Brain microvascular endothelial cell (primary cell): ENCODE data around the gene HSD17B1.

Experiments used
- DNase-seq: peaks from one replicate; pipeline ENCODE4 v3.0.0-alpha.2; 2020
- H3K27ac ChIP-seq: fragments of 250-450 bp; sonication (Bioruptor Pico); 2 replicates; pipeline ENCODE4 v1.5.1; 2020; ENCODE audit warnings: mild to moderate bottlenecking, moderate library complexity
- H3K27me3 ChIP-seq: fragments of 250-450 bp; sonication (Bioruptor Pico); replicated peaks from 2 replicates; pipeline ENCODE4 v1.5.1; 2020; ENCODE audit warnings: mild to moderate bottlenecking
- H3K36me3 ChIP-seq: fragments of 250-450 bp; sonication (Bioruptor Pico); replicated peaks from 2 replicates; pipeline ENCODE4 v1.5.1; 2020; ENCODE audit warnings: mild to moderate bottlenecking
- H3K4me3 ChIP-seq: 2 replicates; pipeline ENCODE4 v1.5.1; 2011; ENCODE audit warnings: low read depth, mild to moderate bottlenecking, control low read depth, low read length, moderate library complexity
- in situ Hi-C: cut with HindIII; loops from 2 replicates; pipeline ENCODE4 v1.10.0; 2017; ENCODE audit warnings: low sequenced_read_pairs, low pct_ligation_motif_present
- TF ChIP-seq, protein P1 (sequence below): IDR thresholded peaks from 2 replicates; pipeline ENCODE4 v1.5.1; 2011; ENCODE audit warnings: low read depth, mild to moderate bottlenecking, moderate library complexity, low read length, control low read depth, inconsistent platforms; ENCODE audit errors: missing control alignments

The HSD17B1 gene

DNA sequence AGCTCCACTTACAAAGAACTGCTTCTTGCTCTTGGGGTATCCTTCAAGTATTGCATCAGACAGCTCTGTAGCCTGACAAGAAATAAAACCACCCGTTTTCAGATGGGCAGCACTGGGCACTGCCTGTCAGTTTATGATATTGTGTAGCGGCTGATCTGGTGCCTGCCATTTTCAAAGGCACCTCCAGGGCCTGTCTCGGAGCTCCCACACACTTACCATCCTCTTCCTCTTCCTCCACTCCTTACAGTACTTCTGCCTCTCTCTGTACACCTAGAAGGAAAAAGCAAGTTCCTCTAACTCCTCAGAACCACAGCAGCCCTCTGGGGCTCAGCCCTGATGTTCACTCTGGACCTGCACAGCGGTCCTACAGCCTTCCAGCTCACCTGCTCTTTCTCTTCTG lies 20.4 kb downstream of the HSD17B1 start:
- in situ Hi-C loops, result no loop called here
- Histone ChIP-seq H3K27ac (no peak overlapping the region), H3K4me3 (no peak overlapping the region), H3K36me3 (peaks cover 49% of the 10 kb centered on the region), H3K27me3 (no peaks in the 10 kb centered on the region)
- DNase-seq, result no peak
- TF ChIP-seq, protein P1, sequence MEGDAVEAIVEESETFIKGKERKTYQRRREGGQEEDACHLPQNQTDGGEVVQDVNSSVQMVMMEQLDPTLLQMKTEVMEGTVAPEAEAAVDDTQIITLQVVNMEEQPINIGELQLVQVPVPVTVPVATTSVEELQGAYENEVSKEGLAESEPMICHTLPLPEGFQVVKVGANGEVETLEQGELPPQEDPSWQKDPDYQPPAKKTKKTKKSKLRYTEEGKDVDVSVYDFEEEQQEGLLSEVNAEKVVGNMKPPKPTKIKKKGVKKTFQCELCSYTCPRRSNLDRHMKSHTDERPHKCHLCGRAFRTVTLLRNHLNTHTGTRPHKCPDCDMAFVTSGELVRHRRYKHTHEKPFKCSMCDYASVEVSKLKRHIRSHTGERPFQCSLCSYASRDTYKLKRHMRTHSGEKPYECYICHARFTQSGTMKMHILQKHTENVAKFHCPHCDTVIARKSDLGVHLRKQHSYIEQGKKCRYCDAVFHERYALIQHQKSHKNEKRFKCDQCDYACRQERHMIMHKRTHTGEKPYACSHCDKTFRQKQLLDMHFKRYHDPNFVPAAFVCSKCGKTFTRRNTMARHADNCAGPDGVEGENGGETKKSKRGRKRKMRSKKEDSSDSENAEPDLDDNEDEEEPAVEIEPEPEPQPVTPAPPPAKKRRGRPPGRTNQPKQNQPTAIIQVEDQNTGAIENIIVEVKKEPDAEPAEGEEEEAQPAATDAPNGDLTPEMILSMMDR, result no peak

DNA sequence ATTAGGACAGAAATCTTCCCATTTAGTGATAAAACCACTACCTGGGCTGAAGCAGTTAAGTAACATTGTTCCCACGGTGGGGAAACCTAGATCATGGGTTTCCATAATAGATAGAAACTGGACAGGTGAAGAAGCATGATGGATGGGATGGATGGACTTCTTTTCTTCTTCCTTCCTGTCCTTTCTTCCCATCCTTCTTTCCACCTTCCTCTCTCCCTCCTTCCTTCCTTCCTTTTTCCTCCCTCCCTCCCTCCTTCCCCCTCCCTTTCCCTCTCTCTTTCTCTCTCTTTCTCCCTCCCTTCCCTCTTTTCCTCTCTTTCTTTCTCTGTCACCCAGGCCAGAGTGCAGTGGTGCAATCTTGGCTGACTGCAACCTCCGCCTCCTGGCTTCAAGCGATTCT lies 21.7 kb downstream of the HSD17B1 start:
- Histone ChIP-seq H3K4me3 (no peak overlapping the region), H3K27me3 (no peaks in the 10 kb centered on the region), H3K27ac (no peak overlapping the region), H3K36me3 (peaks cover 39% of the 10 kb centered on the region)
- in situ Hi-C loops, result no loop called here
- TF ChIP-seq, protein P1, result no peak
- DNase-seq, result no peak

DNA sequence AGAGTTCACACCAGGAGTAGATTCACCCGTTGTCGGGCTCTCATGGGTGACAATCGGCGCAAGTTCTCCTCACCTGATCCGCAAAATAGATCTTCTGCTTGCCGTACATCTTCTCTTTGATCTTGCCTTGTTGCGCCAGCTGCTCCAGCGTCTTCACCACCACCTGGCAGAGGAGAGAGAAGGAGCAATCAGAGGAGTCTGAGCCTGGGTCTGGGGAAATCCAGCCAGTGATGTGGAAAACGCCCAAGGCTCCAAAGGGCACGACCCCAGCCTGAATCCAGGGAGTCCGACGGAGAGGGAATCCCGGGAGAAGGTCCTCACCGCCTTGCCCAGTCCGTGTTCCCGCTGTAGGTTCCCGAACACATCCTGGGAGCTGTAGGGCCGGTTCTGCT lies 24.4 kb downstream of the HSD17B1 start:
- no peaks in the 10 kb centered on the region for H3K27me3 ChIP-seq
- no peak for DNase-seq
- H3K36me3 ChIP-seq, result peaks cover 33% of the 10 kb centered on the region
- in situ Hi-C loops, result no loop called here
- TF ChIP-seq, protein P1, result no peak
- H3K27ac ChIP-seq, result peak overlapping the region; percentile 13
- peak overlapping the region; percentile 92 for H3K4me3 ChIP-seq

DNA sequence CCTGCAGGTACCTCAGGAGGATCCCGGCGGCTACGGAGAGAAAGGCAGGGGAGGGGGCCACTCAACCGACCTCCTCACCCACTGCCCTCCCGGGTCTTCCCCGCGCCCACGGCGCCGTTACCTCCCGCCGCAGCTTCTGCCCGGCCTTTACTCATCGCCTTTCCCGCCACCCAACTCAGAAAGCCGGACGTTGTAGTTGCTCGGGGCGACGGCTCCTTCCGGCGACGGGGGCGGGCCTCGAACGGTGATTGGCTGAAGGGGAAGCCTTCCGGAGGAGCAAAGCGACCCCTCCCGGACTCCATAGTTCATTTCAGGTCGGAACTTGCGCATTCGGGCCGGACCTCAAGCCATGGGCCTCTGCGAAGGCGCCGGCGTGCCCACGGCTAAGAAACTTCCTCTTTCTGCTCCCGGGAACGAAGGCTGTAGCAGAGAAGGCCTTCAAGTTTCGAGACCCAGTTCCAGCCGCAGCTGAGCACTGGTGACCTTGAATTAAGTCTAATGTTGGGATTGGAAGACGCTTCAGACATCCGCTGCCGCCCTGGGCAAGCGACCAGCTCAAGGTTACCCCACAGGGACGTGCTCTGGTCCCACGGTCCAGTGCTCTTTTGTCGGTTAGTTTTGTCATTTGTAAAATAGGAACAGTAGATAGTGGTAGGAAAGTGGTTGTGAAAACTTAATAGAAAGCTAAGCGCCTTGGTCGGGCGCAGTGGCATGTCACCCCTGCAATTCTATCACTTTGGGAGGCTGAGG lies 25.0 kb downstream of the HSD17B1 start, which contains the start of gene PSMC3IP:
TSS of gene PSMC3IP (minus strand) at position 198 of the 750 bp plus-strand sequence. CDS start at position 155, 43 bp downstream.
- H3K27ac ChIP-seq, result peak within 1 kb of the TSS; percentile 48
- peak; percentile 92 for DNase-seq
- TF ChIP-seq, protein P1, result peak; percentile 62
- peaks cover 35% of the 10 kb centered on the region for H3K36me3 ChIP-seq
- peak within 1 kb of the TSS; percentile 92 for H3K4me3 ChIP-seq
- no peaks in the 10 kb centered on the region for H3K27me3 ChIP-seq
- in situ Hi-C loops, result no loop called here

DNA sequence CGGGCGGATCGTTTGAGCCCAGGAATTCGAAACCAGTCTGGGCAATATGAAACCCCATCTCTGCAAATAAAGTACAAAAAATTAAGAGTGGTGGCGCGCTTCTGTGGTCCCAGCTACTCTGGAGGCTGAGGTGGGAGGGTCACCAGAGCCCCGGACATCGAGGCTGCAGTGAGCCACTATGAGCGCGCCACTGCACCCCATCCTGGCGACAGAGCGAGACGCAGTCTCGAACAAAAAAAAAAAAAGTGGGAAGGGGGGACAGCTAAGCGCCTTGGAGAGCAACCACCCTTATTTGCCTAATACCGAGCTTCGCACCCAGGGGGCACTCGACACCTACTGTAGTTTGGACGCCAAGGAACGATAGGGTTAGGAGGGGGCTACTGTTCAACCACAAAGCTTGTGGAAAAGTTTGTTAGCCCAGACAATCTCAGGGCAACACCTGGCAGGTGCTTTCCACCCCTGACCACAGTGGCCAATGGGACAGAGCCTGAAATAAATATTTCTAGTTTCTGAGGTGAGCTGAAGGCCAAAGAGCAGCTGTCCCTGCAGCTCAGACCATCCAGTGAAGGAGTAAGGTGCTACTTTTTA lies 25.7 kb downstream of the HSD17B1 start:
- in situ Hi-C loops, result no loop called here
- Histone ChIP-seq H3K27ac (peak overlapping the region; percentile 48), H3K4me3 (peak overlapping the region; percentile 92), H3K27me3 (no peaks in the 10 kb centered on the region), H3K36me3 (peaks cover 35% of the 10 kb centered on the region)
- TF ChIP-seq, protein P1, result peak; percentile 85
- DNase-seq, result peak; percentile 61
